Upper lobe of left lung (tissue), 6 donors: ENCODE results near the gene DMD. TPM values are rescaled to one million over a fixed set of nuclear protein-coding genes. Genes with fewer than 3 reads are reported as not detected.

Experiments
- ATAC-seq, 2 donors: fragments of 200-7000 bp; cut with Tn5 transposase; one replicate each; pipeline ENCODE4 v1.9.1; 2022; ENCODE audit warnings: mild to moderate bottlenecking in 2 of 2, moderate library complexity in 2 of 2; ENCODE audit not compliant: low FRiP score in 2 of 2
- DNase-seq, 2 donors: peaks; one replicate each; pipeline ENCODE4 v3.0.0-alpha.2; 2019 to 2020
- H3K27ac ChIP-seq, 4 donors: fragments of 200-600 bp; sonication (generic); one replicate each; pipeline ENCODE4 v1.5.1; 2016 to 2019
- H3K27me3 ChIP-seq, 4 donors: fragments of 200-600 bp; sonication (generic); one replicate each; pipeline ENCODE4 v1.5.1; 2017 to 2019
- H3K36me3 ChIP-seq, 4 donors: fragments of 200-600 bp; sonication (generic); one replicate each; pipeline ENCODE4 v1.5.1; 2016 to 2019
- H3K4me1 ChIP-seq, 4 donors: fragments of 200-600 bp; sonication (generic); one replicate each; pipeline ENCODE4 v1.5.1; 2018 to 2019
- H3K4me3 ChIP-seq, 4 donors: fragments of 200-600 bp; sonication (generic); one replicate each; pipeline ENCODE4 v1.5.1; 2017 to 2019; ENCODE audit warnings: mild to moderate bottlenecking in 2 of 4, moderate library complexity in 1 of 4
- H3K9me3 ChIP-seq, 4 donors: fragments of 200-600 bp; sonication (generic); one replicate each; pipeline ENCODE4 v1.5.1; 2018 to 2019
- CTCF ChIP-seq, 6 experiments: fragments of 450-650 bp in 4 of 6; fragments of 200-600 bp in 2 of 6; sonication (generic) in 2 of 6; IDR thresholded peaks; one replicate each; pipeline ENCODE4 v1.5.1; 2016 to 2019; ENCODE audit warnings: antibody characterized with exemption in 6 of 6
- EP300 ChIP-seq, 4 donors: sonication (generic); formaldehyde crosslinking; IDR thresholded peaks; one replicate each; pipeline ENCODE4 v1.5.1; 2017; ENCODE audit warnings: antibody characterized with exemption in 4 of 4, control low read depth in 2 of 4
- POLR2A ChIP-seq, 4 donors: fragments of 450-650 bp; IDR thresholded peaks; one replicate each; pipeline ENCODE4 v1.5.1; 2016 to 2017; ENCODE audit warnings: antibody characterized with exemption in 4 of 4, mild to moderate bottlenecking in 2 of 4
- POLR2AphosphoS5 ChIP-seq, 2 donors: sonication (generic); formaldehyde crosslinking; IDR thresholded peaks; one replicate each; pipeline ENCODE4 v1.5.1; 2017; ENCODE audit warnings: antibody characterized with exemption in 2 of 2
- WGBS, 2 donors: methylation state at CpG; one replicate each; pipeline ENCODE4 v1.1.5; 2017 to 2018; 5-methylcytosine and 5-hydroxymethylcytosine counted together
- total RNA-seq, 6 donors: library from RNA; depleted of rRNA in 4 of 6; stranded (reverse); fragments of >200 nt in 4 of 6; gene quantifications; one replicate each; pipeline versions ENCODE4 v1.1.0 to v1.2.1, GENCODE V29; 2016 to 2021
- donor health status: DM: no; HTN: no; CAD: no; lungs with moderate emphysema.
- donor health status: DM: no; HTN: yes; CAD: no; lungs with severe emphysema.

The DMD gene
- total RNA-seq, 6 donors from 2014 or later = 12.5 to 37.0 (median 24.0) TPM

- 90 to 92% methylated on average over 3 of the region's 3 CpGs for WGBS, 2 donors
- Histone ChIP-seq H3K27me3 (no peaks in the 10 kb centered on the region), H3K9me3 (no peaks in the 10 kb centered on the region), H3K36me3 (no peaks in the 10 kb centered on the region), H3K27ac (no peak overlapping the region), H3K4me3 (no peak overlapping the region), H3K4me1 (no peaks in the 10 kb centered on the region)
- DNase-seq (no peak), ATAC-seq (no peak)
- TF ChIP-seq POLR2A (IDR thresholded peaks at IDR 0.05) (no peak), EP300 (IDR thresholded peaks at IDR 0.05) (no peak), CTCF (IDR thresholded peaks at IDR 0.05) (no peak)
Measured at GRCh38 chrX:31545191-31545590, 1666.2 kb downstream of the DMD start.

- H3K9me3 ChIP-seq = no peaks in the 10 kb centered on the region
- DNase-seq (no peak), ATAC-seq (no peak)
- H3K4me1 ChIP-seq = no peaks in the 10 kb centered on the region
- no peaks in the 10 kb centered on the region for H3K36me3 ChIP-seq
- no peaks in the 10 kb centered on the region for H3K27me3 ChIP-seq
- WGBS, 2 donors = 42 to 59% methylated on average over 3 of the region's 3 CpGs
- TF ChIP-seq POLR2A (IDR thresholded peaks at IDR 0.05) (no peak), POLR2AphosphoS5 (IDR thresholded peaks at IDR 0.05) (no peak)
- H3K4me3 ChIP-seq = no peak overlapping the region
- H3K27ac ChIP-seq = no peak overlapping the region
Measured at GRCh38 chrX:31543634-31544033, 1667.7 kb downstream of the DMD start.

GRCh38 chrX:31542566-31542965 lies 1668.8 kb downstream of the DMD start:
- Histone ChIP-seq H3K4me3 (no peak overlapping the region), H3K9me3 (no peaks in the 10 kb centered on the region), H3K36me3 (no peaks in the 10 kb centered on the region), H3K27me3 (no peaks in the 10 kb centered on the region), H3K27ac (no peak overlapping the region), H3K4me1 (no peaks in the 10 kb centered on the region)
- no peak for TF ChIP-seq POLR2A (IDR thresholded peaks at IDR 0.05)
- TF ChIP-seq POLR2AphosphoS5 (IDR thresholded peaks at IDR 0.05) = no peak
- no peak for TF ChIP-seq CTCF (IDR thresholded peaks at IDR 0.05)
- no peak for TF ChIP-seq EP300 (IDR thresholded peaks at IDR 0.05)
- WGBS, 2 donors = 79 to 91% methylated on average over 2 of the region's 2 CpGs
- ATAC-seq = no peak
- no peak for DNase-seq

GRCh38 chrX:31540313-31540712 lies 1671.0 kb downstream of the DMD start:
- WGBS, 2 donors = 51 to 72% methylated on average over 2 of the region's 2 CpGs
- no peak overlapping the region for H3K4me3 ChIP-seq
- H3K4me1 ChIP-seq = no peaks in the 10 kb centered on the region
- no peak for ATAC-seq
- no peak for TF ChIP-seq POLR2A (IDR thresholded peaks at IDR 0.05)
- no peak for TF ChIP-seq EP300 (IDR thresholded peaks at IDR 0.05)
- no peak for TF ChIP-seq POLR2AphosphoS5 (IDR thresholded peaks at IDR 0.05)
- no peak for TF ChIP-seq CTCF (IDR thresholded peaks at IDR 0.05)
- H3K27ac ChIP-seq = no peak overlapping the region
- H3K27me3 ChIP-seq = no peaks in the 10 kb centered on the region
- DNase-seq = no peak
- H3K36me3 ChIP-seq = no peaks in the 10 kb centered on the region
- H3K9me3 ChIP-seq = no peaks in the 10 kb centered on the region

- Histone ChIP-seq H3K4me1 (no peaks in the 10 kb centered on the region), H3K4me3 (no peak overlapping the region), H3K27me3 (no peaks in the 10 kb centered on the region), H3K27ac (no peak overlapping the region), H3K9me3 (no peaks in the 10 kb centered on the region), H3K36me3 (no peaks in the 10 kb centered on the region)
- ATAC-seq (no peak), DNase-seq (no peak)
- TF ChIP-seq POLR2A (IDR thresholded peaks at IDR 0.05) = no peak
- 62 to 89% methylated on average over 7 of the region's 7 CpGs for WGBS, 2 donors
Measured at GRCh38 chrX:31527455-31528126, 1683.8 kb downstream of the DMD start.

- Histone ChIP-seq H3K4me3 (no peak overlapping the region), H3K36me3 (no peaks in the 10 kb centered on the region), H3K27ac (no peak overlapping the region), H3K4me1 (no peaks in the 10 kb centered on the region), H3K9me3 (no peaks in the 10 kb centered on the region), H3K27me3 (no peaks in the 10 kb centered on the region)
- no peak for ATAC-seq
- no peak for DNase-seq
- 64 to 74% methylated on average over 7 of the region's 7 CpGs for WGBS, 2 donors
- TF ChIP-seq POLR2AphosphoS5 (IDR thresholded peaks at IDR 0.05) (no peak), POLR2A (IDR thresholded peaks at IDR 0.05) (no peak), EP300 (IDR thresholded peaks at IDR 0.05) (no peak), CTCF (IDR thresholded peaks at IDR 0.05) (no peak)
Measured at GRCh38 chrX:31523884-31524536, 1687.3 kb downstream of the DMD start.
